Left lung (tissue), 10 donors: ENCODE results near the gene VAV3. TPM values are rescaled to one million over a fixed set of nuclear protein-coding genes. Genes with fewer than 3 reads are reported as not detected.

Source experiments
- ATAC-seq: fragments of 200-7000 bp; cut with Tn5 transposase; one replicate; pipeline ENCODE4 v1.9.1; 2020; ENCODE audit warnings: moderate library complexity
- DNase-seq, 4 donors: peaks; one replicate each; pipeline ENCODE4 v3.0.0-alpha.2; 2013 to 2020
- H3K27ac ChIP-seq, 2 donors: fragments of 200-600 bp; sonication (generic) in 1 of 2; one replicate each; pipeline versions ENCODE4 v1.5.0 to v1.8.0; 2020 to 2021
- H3K27me3 ChIP-seq, 2 donors: fragments of 200-600 bp; sonication (generic) in 1 of 2; one replicate each; pipeline versions ENCODE4 v1.5.0 to v1.8.0; 2020 to 2021
- H3K36me3 ChIP-seq, 2 donors: fragments of 200-600 bp; sonication (generic) in 1 of 2; one replicate each; pipeline versions ENCODE4 v1.5.0 to v1.8.0; 2020 to 2021
- H3K4me1 ChIP-seq, 2 donors: fragments of 200-600 bp; one replicate each; pipeline ENCODE4 v1.8.0; 2021
- H3K4me3 ChIP-seq, 2 donors: fragments of 200-600 bp; sonication (generic) in 1 of 2; one replicate each; pipeline versions ENCODE4 v1.5.0 to v1.8.0; 2020 to 2021; ENCODE audit warnings: mild to moderate bottlenecking in 1 of 2
- H3K9me3 ChIP-seq, 2 donors: fragments of 200-600 bp; sonication (generic) in 1 of 2; one replicate each; pipeline versions ENCODE4 v1.5.0 to v1.8.0; 2020 to 2021
- CTCF ChIP-seq, 2 donors: fragments of 200-600 bp; sonication (generic) in 1 of 2; IDR thresholded peaks; one replicate each; pipeline versions ENCODE4 v1.5.0 to v1.8.0; 2021; ENCODE audit warnings: antibody characterized with exemption in 2 of 2
- intact Hi-C, 2 donors: fragments of 100-400 bp; cut with DNase I; formaldehyde crosslinking; loops; one replicate each; pipeline versions ENCODE4 v1.11.2 to v1.14.2; 2022
- polyA plus RNA-seq, 6 donors: library from polyadenylated mRNA; unstranded; fragments of 120-200 nt; gene quantifications; one replicate each; pipeline ENCODE4 v1.2.1, GENCODE V29; 2013; ENCODE audit not compliant: insufficient read length in 6 of 6
- total RNA-seq, 2 donors: library from RNA; stranded (reverse); fragmentation: NEBNext Ultra II Directional; extraction: Animal tissue kit (Norgen Biotek cat#: 25700); gene quantifications; one replicate each; pipeline ENCODE4 v1.2.1, GENCODE V29; 2021
- donor health status: DM: no; HTN: yes; CAD: no.
- donor health status: DM: no; HTN: no; CAD: no.

The VAV3 gene
- total and polyA plus RNA-seq, 8 donors: 5.3 to 14.5 (median 7.2) TPM

- Histone ChIP-seq H3K36me3 (no peaks in the 10 kb centered on the region), H3K4me1 (no peaks in the 10 kb centered on the region), H3K27ac (no peak overlapping the region), H3K4me3 (no peak overlapping the region), H3K27me3 (no peaks in the 10 kb centered on the region), H3K9me3 (no peaks in the 10 kb centered on the region)
- DNase-seq (no peak), ATAC-seq (no peak)
- TF ChIP-seq CTCF (IDR thresholded peaks at IDR 0.05): no peak
- intact Hi-C loops: no loop called here
Observed at GRCh38 chr1:107975851-107976250, 10.9 kb upstream of the VAV3 start.

DNA sequence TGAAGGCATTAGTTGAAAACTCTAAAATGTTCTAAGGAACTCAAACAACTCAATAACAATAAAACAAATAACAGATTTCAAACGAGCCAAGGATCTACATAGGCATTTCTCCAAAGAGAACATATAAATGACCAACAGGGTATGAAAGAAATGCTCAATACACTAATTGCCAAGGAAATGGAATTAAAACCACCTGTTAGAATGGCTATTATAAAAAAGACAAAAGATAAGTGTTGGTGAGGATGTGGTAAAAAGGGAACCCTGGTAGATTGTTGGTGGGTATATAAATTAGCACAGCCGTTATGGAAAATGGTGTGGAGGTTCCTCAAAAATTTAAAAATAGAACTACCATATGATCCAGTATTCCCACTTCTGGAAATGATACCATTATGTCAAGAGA lies 9.1 kb upstream of the VAV3 start:
- ATAC-seq: no peak
- intact Hi-C loops: no loop called here
- no peak for TF ChIP-seq CTCF (IDR thresholded peaks at IDR 0.05)

DNA sequence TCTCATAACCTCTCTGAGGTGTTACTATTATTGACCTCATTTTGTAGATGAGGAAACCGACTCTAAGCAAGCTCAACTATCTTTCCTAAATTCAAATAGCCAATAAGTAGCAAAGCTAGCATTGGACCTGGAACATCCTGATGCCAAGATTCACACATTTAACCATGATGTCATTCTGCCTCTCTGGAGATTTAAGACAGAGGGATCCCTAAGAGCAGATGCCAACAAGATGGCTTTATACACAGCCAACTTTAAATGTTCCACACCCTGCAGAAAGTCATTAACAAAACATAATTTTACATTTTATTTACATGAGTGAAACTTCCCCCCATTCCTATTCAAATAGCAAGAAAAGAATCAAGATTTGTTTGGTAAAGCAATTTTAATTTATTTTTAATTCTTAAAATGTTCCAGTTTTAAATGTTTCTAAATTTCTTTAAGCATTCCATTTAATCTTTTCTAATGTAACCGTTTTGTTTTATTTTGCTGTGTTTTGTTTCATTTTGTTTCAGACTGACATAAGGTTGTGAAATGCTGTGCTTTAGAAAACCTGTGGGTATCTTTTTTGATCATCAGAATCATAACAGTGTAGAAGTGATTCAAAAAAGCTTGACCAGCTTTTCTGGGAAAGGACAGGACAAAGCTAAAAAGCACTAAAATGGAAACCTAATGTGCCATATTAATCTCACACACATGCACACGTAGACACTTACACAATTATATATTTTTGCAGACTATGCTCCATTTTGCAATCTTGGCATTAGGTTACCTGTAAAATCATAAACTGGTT lies 7.6 kb upstream of the VAV3 start:
- Histone ChIP-seq H3K27me3 (no peaks in the 10 kb centered on the region), H3K27ac (no peak overlapping the region), H3K4me3 (no peak overlapping the region), H3K4me1 (no peaks in the 10 kb centered on the region), H3K9me3 (no peaks in the 10 kb centered on the region), H3K36me3 (no peaks in the 10 kb centered on the region)
- DNase-seq (no peak), ATAC-seq (no peak)
- no peak for TF ChIP-seq CTCF (IDR thresholded peaks at IDR 0.05)
- intact Hi-C loops: no loop called here

More for the DNA sequence above, 9.1 kb upstream of the VAV3 start:
- no peaks in the 10 kb centered on the region for H3K4me1 ChIP-seq
- DNase-seq: no peak
- H3K4me3 ChIP-seq: no peak overlapping the region
- H3K27me3 ChIP-seq: no peaks in the 10 kb centered on the region
- H3K36me3 ChIP-seq: no peaks in the 10 kb centered on the region
- H3K9me3 ChIP-seq: no peaks in the 10 kb centered on the region
- no peak overlapping the region for H3K27ac ChIP-seq

DNA sequence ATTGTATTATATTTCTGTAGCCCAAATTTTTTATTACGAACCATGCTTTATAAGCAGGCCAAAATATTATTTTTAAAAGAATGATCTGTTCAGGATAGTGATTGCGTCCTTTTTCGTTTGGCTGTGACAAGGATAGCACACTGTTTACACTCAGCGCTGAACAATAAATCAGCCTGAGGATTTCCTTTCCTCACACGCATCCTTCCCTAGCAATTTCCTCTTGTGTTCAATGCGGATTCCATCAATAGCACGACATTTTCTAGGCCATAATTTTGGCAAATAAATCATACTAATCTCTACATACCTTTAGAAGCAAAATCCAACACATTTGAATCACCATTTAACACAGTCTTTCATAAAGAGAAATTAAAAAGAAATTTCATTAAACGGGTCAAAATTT lies 1.6 kb upstream of the VAV3 start:
- Histone ChIP-seq H3K9me3 (no peaks in the 10 kb centered on the region), H3K27me3 (peaks cover 0 to 30% of the 10 kb centered on the region in 2 donors), H3K27ac (no peak overlapping the region), H3K4me3 (no peak overlapping the region), H3K4me1 (peaks cover 4 to 29% of the 10 kb centered on the region in 2 donors), H3K36me3 (no peaks in the 10 kb centered on the region)
- no peak for ATAC-seq
- intact Hi-C loops: no loop called here
- no peak for TF ChIP-seq CTCF (IDR thresholded peaks at IDR 0.05)
- peak in 1 of 4 donors; percentile 11 for DNase-seq

- Histone ChIP-seq H3K9me3 (no peaks in the 10 kb centered on the region), H3K36me3 (no peaks in the 10 kb centered on the region), H3K4me3 (peak overlapping the region; percentile 30 to 72), H3K4me1 (peaks cover 4 to 29% of the 10 kb centered on the region in 2 donors), H3K27me3 (peaks cover 0 to 30% of the 10 kb centered on the region in 2 donors), H3K27ac (peak overlapping the region; percentile 60 to 96)
- intact Hi-C loops: no loop called here
- DNase-seq: peak in 3 of 4 donors; percentile 22 to 37 (median 30)
- no peak for TF ChIP-seq CTCF (IDR thresholded peaks at IDR 0.05)
- ATAC-seq: peak; percentile 7
Observed at GRCh38 chr1:107964336-107965109, 457 bp downstream of the VAV3 start.
